GM12878 (cell line): ENCODE data around the gene ZFP90.

ENCODE experiments used
- ATF7 ChIP-seq: fragments of 450-650 bp; IDR thresholded peaks from 2 replicates; pipeline ENCODE4 v1.6.1; 2016; ENCODE audit warnings: low read depth, mild to moderate bottlenecking
- GATAD2B ChIP-seq: fragments of 450-650 bp; conservative IDR thresholded peaks from 2 replicates; pipeline ENCODE4 v1.6.1; 2017; ENCODE audit warnings: low read depth, mild to moderate bottlenecking, moderate library complexity
- JUND ChIP-seq: IDR thresholded peaks from 2 replicates; pipeline ENCODE4 v1.6.1; 2012; ENCODE audit warnings: low read depth, mild to moderate bottlenecking, low read length, improper control_type of control experiment, moderate library complexity
- NR2C2 ChIP-seq: IDR thresholded peaks from 2 replicates; pipeline ENCODE4 v1.6.1; 2011; ENCODE audit warnings: borderline replicate concordance, low read depth; ENCODE audit not compliant: control insufficient read depth, insufficient read length
- RFX5 ChIP-seq: IDR thresholded peaks from 2 replicates; pipeline ENCODE4 v1.6.1; 2011; ENCODE audit warnings: low read depth, low read length, improper control_type of control experiment
- TF ChIP-seq, protein P1 (sequence below), 3 experiments: IDR thresholded peaks in 2 of 3; conservative IDR thresholded peaks in 1 of 3; 2 replicates each; pipeline ENCODE4 v1.5.1; 2011; ENCODE audit warnings: low read depth in 3 of 3, low read length in 3 of 3, mild to moderate bottlenecking in 3 of 3, control low read depth in 2 of 3, moderate library complexity in 2 of 3, inconsistent platforms in 1 of 3, mixed read lengths in 1 of 3; ENCODE audit not compliant: control insufficient read depth in 2 of 3, insufficient read depth in 1 of 3; ENCODE audit errors: extremely low read depth in 1 of 3
- TF ChIP-seq, protein P2 (sequence below): IDR thresholded peaks from 2 replicates; pipeline ENCODE4 v1.6.1; 2011; ENCODE audit warnings: low read depth, low read length, improper control_type of control experiment, borderline replicate concordance

DNA sequence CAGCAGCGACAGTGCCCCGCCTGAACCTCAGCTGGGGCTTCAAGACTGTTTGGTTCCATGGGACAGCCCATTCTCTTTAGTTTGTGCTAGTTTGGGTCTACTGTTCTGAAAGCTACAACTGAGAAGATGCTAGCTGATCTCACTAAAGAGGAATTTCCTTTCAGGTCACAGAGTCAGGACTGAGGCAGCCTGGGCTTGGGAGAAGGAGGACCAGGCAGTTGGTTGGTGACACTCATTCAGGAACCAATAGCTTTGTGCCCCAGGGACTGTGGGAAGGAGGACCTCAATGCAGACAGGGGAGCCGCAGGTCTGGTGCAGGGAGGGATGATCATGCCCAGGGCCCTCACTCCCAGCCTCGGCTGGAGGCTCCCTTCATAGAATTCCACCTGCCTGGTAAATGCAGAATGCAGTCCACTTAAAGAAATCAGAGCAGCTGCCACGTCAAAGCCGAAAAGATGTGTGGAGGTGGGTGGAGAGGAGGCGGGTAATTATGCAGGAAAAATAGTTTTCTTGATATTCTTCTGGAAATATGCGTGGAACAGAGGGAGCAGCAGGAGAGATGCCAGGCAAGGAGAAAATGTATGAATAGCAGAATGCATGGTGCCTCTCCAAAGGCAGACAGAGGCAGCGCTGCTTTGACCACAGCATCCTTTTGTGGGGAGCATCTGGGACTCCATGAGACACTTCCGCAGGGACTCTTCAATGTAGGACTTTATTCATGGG, 32.6 kb upstream of the ZFP90 start:
- no peak for TF ChIP-seq NR2C2
- no peak for TF ChIP-seq JUND
- no peak for TF ChIP-seq RFX5
- no peak for TF ChIP-seq GATAD2B
- TF ChIP-seq, protein P1, sequence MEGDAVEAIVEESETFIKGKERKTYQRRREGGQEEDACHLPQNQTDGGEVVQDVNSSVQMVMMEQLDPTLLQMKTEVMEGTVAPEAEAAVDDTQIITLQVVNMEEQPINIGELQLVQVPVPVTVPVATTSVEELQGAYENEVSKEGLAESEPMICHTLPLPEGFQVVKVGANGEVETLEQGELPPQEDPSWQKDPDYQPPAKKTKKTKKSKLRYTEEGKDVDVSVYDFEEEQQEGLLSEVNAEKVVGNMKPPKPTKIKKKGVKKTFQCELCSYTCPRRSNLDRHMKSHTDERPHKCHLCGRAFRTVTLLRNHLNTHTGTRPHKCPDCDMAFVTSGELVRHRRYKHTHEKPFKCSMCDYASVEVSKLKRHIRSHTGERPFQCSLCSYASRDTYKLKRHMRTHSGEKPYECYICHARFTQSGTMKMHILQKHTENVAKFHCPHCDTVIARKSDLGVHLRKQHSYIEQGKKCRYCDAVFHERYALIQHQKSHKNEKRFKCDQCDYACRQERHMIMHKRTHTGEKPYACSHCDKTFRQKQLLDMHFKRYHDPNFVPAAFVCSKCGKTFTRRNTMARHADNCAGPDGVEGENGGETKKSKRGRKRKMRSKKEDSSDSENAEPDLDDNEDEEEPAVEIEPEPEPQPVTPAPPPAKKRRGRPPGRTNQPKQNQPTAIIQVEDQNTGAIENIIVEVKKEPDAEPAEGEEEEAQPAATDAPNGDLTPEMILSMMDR (IDR thresholded peaks at IDR 0.05 in 2 of 3, conservative IDR thresholded peaks at IDR 0.05 in 1 of 3; ENCODE audit: control insufficient read depth in 2 of 3, extremely low read depth in 1 of 3, insufficient read depth in 1 of 3, low read depth in 3 of 3, low read length in 3 of 3), result no peak
- TF ChIP-seq, protein P2, sequence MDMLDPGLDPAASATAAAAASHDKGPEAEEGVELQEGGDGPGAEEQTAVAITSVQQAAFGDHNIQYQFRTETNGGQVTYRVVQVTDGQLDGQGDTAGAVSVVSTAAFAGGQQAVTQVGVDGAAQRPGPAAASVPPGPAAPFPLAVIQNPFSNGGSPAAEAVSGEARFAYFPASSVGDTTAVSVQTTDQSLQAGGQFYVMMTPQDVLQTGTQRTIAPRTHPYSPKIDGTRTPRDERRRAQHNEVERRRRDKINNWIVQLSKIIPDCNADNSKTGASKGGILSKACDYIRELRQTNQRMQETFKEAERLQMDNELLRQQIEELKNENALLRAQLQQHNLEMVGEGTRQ, result no peak
- no peak for TF ChIP-seq ATF7
